D721Med (cell line): Measurements from ENCODE around the gene SCUBE1.

ENCODE experiments used
- DNase-seq: peaks from one replicate; pipeline ENCODE4 v3.0.0; 2011; ENCODE audit warnings: low spot score; ENCODE audit not compliant: insufficient read length
- FAIRE-seq: peaks from 2 replicates; lab custom pipeline; 2011; peaks lifted over from hg19 to GRCh38; lab: Jason Lieb, UNC
- TF ChIP-seq, protein P1 (sequence below): IDR thresholded peaks from 2 replicates; pipeline ENCODE4 v1.5.1; 2012; ENCODE audit warnings: mild to moderate bottlenecking, control low read depth; ENCODE audit not compliant: insufficient read depth; ENCODE audit errors: missing control alignments

The SCUBE1 gene

DNA sequence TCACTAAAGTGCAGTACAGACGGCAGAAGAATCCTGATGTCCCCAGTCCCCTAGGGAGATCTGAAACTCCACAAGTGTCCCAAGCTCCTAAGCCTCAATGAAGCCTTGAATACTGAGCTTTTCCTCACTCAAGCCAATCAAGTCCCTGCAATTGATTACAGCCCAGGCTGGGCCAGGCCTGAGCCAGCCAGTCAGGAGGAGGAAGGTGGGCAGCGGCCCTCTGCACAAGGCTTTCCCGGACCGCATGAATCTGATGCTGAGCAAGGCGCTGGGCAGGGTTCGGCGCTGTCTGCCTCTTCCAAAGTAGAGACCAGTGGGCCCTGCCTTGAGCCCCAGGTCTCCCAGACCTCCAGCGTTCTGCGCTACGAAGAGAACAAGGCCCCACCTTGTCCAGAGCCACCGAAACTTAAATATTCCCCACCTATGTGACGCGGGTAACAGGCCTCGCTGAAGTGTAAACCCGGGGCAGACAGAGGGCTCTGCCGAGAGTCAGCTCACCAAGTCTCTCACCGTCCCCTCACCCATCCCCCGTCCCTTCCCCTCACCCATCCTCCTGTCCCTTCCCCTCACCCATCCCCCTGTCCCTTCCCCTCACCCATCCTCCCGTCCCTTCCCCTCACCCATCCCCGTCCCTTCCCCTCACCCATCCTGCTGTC, 63.2 kb downstream of the SCUBE1 start:
- TF ChIP-seq, protein P1, sequence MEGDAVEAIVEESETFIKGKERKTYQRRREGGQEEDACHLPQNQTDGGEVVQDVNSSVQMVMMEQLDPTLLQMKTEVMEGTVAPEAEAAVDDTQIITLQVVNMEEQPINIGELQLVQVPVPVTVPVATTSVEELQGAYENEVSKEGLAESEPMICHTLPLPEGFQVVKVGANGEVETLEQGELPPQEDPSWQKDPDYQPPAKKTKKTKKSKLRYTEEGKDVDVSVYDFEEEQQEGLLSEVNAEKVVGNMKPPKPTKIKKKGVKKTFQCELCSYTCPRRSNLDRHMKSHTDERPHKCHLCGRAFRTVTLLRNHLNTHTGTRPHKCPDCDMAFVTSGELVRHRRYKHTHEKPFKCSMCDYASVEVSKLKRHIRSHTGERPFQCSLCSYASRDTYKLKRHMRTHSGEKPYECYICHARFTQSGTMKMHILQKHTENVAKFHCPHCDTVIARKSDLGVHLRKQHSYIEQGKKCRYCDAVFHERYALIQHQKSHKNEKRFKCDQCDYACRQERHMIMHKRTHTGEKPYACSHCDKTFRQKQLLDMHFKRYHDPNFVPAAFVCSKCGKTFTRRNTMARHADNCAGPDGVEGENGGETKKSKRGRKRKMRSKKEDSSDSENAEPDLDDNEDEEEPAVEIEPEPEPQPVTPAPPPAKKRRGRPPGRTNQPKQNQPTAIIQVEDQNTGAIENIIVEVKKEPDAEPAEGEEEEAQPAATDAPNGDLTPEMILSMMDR: no peak
- FAIRE-seq (no peak), DNase-seq (no peak)

DNA sequence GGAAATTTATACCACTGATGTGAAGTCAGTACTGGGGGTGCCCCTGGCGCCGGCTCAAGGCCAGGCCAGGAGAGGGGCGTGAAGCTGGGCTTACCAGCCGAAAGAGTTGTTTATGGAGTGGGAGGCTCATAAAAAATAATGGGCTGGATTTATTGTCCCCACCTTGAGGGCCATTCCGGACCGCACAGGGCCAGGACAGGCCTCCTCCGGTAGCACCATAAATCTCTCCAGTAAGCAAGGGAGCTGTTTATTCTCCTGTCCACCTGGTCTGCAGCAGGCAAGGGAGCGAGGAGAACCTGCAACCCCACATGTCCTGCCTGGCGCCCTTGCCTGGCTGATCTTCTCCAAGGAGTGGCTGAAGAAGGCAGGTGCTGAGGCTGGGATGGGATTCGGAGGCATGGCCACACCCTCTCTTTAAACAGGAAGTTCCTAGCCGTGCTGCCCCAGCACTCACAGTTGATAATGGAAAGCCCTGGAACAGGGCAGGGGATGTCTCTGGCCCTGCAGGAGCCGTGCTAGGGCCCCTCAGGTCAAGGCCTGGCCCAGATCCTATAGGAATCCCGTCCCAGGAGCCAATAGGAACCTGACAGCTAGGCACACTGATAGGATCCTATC, 65.1 kb downstream of the SCUBE1 start:
- TF ChIP-seq, protein P1: no peak
- no peak for DNase-seq
- FAIRE-seq: no peak

DNA sequence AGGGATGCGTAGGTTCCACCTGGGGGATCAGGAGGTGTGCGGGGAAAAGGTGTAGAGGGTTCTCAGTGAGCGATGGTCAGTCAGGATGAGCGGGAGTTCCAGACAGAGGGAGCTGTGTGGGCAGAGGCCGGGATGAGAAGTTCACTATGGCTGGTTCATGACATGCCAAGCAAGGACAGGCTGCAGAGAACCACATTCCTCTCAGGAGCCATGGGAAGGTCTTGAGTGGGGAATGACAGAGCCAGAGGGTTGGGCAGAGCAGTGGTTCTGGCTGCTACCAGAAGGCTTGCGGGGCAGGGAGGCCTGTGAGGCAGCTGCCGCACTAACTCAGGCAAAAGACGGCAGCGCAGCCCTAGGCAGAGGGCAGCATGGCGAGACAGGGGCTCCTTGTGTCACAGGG, 66.1 kb downstream of the SCUBE1 start:
- TF ChIP-seq, protein P1: no peak
- FAIRE-seq (no peak), DNase-seq (no peak)

DNA sequence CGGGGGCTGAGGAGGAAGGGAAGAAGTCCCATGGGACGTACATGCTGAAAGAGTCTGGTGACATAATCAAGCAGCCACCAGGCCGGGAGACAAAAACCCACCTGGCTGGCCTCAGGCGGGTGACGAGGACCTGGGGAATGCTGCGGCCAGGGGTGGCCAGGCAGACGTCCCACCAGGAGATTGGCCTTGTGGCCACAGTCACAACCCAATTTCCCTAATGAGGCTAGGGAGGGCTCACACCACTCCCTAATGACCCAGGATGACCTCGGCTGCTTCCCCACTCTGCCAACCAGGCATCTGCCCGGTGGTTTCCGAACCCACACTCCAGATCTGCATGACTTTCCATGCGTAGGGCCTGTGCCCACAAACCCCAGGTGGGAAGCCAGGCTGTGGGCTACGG, 66.9 kb downstream of the SCUBE1 start:
- no peak for FAIRE-seq

DNA sequence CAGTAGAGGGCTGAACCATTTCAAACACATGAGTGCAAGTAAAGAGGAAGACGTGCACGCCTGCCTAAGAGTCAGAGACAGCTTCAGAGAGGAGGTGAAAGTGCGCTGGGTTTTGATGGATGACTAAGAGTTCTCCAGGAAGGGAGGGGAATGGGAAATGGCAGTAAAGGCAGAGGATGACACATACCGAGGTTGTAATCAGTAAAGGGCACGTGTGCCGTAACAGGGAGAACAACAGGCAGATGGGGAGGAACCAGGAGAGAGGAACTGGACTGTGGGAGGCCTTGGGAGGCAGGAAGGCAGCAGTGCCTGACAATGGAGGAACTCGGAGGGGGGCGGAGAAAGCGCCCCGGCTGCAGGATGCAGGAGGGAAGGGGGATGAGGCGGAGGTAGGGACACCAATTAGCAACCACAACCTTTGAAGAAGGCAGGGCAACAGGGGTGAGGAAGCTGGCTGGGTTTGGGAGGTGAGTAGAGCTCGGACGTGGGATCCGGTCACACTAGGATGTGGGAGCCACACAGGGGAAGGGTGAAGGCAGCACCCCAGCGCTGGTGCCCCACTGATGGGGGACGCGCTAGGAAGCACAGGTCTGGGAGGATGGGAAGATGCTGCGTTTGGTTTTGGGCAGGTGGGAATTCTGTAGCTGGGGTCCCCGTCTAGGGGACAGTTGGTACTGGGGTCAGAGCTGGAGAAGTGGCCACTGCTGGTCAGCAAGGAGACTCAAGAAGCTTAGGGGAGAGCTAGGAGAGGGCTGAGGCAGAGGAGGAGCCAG, 67.4 kb downstream of the SCUBE1 start:
- FAIRE-seq (no peak), DNase-seq (no peak)

More for the DNA sequence above, 66.9 kb downstream of the SCUBE1 start:
- TF ChIP-seq, protein P1: no peak
- no peak for DNase-seq

DNA sequence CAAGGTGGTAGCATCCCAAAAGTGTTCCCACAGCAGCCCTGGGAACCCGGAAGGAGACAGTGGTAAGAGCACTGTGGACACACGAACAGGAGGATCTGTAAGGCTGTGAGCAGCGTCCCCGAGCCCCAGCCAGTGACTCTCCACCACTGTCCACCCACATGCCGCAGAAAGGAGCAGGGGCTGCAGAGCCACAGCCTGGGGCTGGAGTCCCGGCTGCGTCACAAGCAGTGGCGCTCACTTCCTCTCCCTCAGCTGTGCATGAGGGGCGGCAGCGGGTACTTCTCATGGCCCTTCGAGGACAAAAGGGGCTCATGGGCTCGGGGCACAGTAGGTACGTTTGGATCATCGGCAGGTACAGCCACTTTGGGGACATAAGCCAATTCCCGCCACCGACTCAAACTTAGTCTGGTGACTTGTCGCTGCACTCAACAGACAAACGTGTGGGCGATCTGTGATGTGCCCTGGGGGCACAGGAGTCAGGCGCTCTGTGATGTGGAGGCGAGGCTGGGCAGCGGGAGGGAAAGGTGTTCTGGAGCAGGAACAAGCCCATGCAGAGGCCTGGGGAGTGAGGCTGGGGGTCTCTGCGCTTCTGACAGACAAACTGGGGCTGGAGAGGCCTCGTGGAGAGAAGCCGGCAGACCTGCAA, 68.5 kb downstream of the SCUBE1 start:
- FAIRE-seq (no peak), DNase-seq (no peak)

More for the DNA sequence above, 67.4 kb downstream of the SCUBE1 start:
- TF ChIP-seq, protein P1: no peak

More for the DNA sequence above, 68.5 kb downstream of the SCUBE1 start:
- TF ChIP-seq, protein P1: no peak
